ENCODE results near the gene CHPT1. TPM values are rescaled to one million over a fixed set of nuclear protein-coding genes. Genes with fewer than 3 reads are reported as not detected.

Gene CHPT1
- total and polyA plus RNA-seq, 3 experiments from 2014 or later, result 29.1 to 43.2 (median 29.2) TPM

DNA sequence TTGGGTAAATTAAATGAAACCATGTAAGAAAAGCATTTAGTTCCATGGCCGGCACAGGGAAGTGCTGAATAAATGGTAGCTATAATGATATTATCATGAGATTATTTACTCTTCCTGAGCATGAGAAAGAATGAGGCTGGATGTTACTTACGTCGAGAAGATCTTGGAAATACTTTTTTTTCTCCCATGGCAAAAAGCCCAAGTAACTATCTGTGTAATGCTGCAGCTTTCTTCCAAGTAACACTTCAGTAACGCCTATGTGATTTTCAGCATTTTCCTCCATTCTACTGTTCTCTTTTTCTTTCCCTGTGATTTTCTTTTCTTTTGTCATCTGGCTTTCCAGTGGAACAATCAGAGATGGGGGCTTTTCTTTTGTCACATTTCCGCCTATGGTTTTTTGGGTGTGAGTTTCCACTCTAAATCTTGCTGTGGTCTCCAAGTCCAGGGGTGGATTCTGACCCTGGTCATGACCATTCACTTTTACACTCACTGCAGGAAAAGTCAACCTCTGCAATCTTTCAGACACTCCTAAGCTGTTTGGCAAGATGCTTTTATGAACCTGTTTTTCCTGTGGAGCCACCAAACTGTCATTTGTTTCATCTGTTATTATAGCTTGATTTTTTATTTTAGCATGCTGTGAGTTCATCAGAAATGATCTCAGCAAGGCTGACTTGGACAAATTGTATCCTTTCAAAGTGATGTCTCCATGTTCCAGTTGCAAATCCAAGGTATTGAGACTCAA is 66.8 kb downstream of the CHPT1 start:
- H3K36me3 Mint-ChIP-seq, result peaks cover 5 to 80% (median 27%) of the 10 kb centered on the region in 3 donors
- H3K4me3 Mint-ChIP-seq, result no peak overlapping the region
- ChIA-PET CTCF (interaction anchor here (1.1 kb wide), 2 partner anchors 17 to 349 kb away, joined by 3 to 4 read pairs; no protein-coding TSS in a partner anchor), POLR2A (no interaction called here)
- no peaks in the 10 kb centered on the region for H3K27me3 Mint-ChIP-seq
- DNase-seq, result no peak
- no peaks in the 10 kb centered on the region for H3K27me3 ChIP-seq (ENCODE audit: insufficient read depth, low read length, poor library complexity, severe bottlenecking)
- H3K4me1 Mint-ChIP-seq, result peaks cover 0 to 5% (median 0%) of the 10 kb centered on the region in 3 donors
- peaks cover 14% of the 10 kb centered on the region for H3K36me3 ChIP-seq (ENCODE audit: insufficient read depth, low read length)
- no peaks in the 10 kb centered on the region for H3K9me3 ChIP-seq (ENCODE audit: low read length)
- H3K4me3 ChIP-seq (ENCODE audit: low read length), result no peak overlapping the region
- H3K4me1 ChIP-seq (ENCODE audit: insufficient read depth, low read length), result no peaks in the 10 kb centered on the region
- no peaks in the 10 kb centered on the region for H3K9me3 Mint-ChIP-seq
- peak overlapping the region in 2 of 8 donors; percentile 23 to 35 for H3K27ac Mint-ChIP-seq
- H3K27ac ChIP-seq (ENCODE audit: low read depth, low read length), result no peak overlapping the region

DNA sequence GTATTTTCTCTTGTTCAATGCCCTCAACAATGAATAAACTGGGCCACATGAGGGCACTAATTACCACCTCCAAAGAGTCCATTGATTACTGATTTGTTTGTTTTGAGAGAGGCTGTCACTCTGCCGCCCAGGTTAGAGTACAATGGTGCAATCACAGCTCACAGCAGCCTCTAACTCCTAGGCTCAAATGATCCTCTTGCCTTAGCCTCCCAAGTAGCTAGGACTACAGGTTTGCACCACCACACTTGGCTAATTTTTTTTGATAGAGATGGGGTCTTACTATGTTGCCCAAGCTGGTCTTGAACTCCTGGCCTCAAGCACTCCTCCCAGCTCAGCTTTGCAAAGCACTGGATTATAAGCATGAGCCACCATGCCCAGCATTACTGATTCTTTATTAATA is 70.1 kb downstream of the CHPT1 start:
- H3K9me3 Mint-ChIP-seq, result no peaks in the 10 kb centered on the region
- DNase-seq, result no peak
- H3K36me3 ChIP-seq (ENCODE audit: insufficient read depth, low read length), result peaks cover 13% of the 10 kb centered on the region
- ChIA-PET POLR2A (no interaction called here), CTCF (interaction anchor here (1.1 to 4.5 kb wide), 2 partner anchors 58 to 73 kb away, joined by 3 to 22 read pairs; no protein-coding TSS in a partner anchor)
- H3K27ac ChIP-seq (ENCODE audit: low read depth, low read length), result no peak overlapping the region
- H3K27me3 ChIP-seq (ENCODE audit: insufficient read depth, low read length, poor library complexity, severe bottlenecking), result no peaks in the 10 kb centered on the region
- H3K36me3 Mint-ChIP-seq, result peaks cover 5 to 88% (median 32%) of the 10 kb centered on the region in 3 donors
- no peak overlapping the region for H3K4me3 ChIP-seq (ENCODE audit: low read length)
- no peaks in the 10 kb centered on the region for H3K27me3 Mint-ChIP-seq
- peaks cover 0 to 5% (median 0%) of the 10 kb centered on the region in 3 donors for H3K4me1 Mint-ChIP-seq
- no peaks in the 10 kb centered on the region for H3K4me1 ChIP-seq (ENCODE audit: insufficient read depth, low read length)
- H3K27ac Mint-ChIP-seq, result no peak overlapping the region
- H3K4me3 Mint-ChIP-seq, result no peak overlapping the region
- no peaks in the 10 kb centered on the region for H3K9me3 ChIP-seq (ENCODE audit: low read length)

DNA sequence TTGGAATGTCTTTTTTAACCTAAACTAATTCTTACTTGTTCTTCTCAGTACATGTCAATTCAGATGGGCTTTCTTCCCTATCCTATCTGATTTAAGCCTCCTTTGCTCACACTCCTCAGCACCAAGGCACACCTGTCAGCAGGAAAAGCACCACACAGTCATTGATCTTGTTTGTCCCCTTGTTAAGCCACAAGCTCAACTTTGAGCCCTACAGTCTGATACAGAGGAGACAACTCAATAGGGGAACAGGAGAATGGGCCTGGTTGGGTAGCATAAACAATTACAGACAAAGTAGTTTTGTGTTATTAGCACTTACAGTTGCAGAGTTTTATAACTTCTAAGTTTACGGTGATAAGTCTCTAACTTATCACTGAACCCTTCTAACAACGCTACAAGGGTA is 71.3 kb downstream of the CHPT1 start:
- no peaks in the 10 kb centered on the region for H3K9me3 ChIP-seq (ENCODE audit: low read length)
- Mint-ChIP-seq H3K27me3 (no peaks in the 10 kb centered on the region), H3K4me1 (peaks cover 0 to 10% (median 1%) of the 10 kb centered on the region in 3 donors), H3K36me3 (peaks cover 0 to 87% (median 28%) of the 10 kb centered on the region in 3 donors), H3K4me3 (no peak overlapping the region), H3K9me3 (no peaks in the 10 kb centered on the region), H3K27ac (peak overlapping the region in 5 of 8 donors; percentile 24 to 89 (median 52))
- POLR2A ChIA-PET, result no interaction called here
- no peak overlapping the region for H3K27ac ChIP-seq (ENCODE audit: low read depth, low read length)
- peaks cover 13% of the 10 kb centered on the region for H3K36me3 ChIP-seq (ENCODE audit: insufficient read depth, low read length)
- CTCF ChIA-PET, result interaction anchor here (1.5 to 4.5 kb wide), 4 partner anchors 9 to 71 kb away, joined by 5 to 22 read pairs (median 7); partner anchors contain the start of gene GNPTAB
- no peaks in the 10 kb centered on the region for H3K27me3 ChIP-seq (ENCODE audit: insufficient read depth, low read length, poor library complexity, severe bottlenecking)
- DNase-seq, result no peak
- H3K4me1 ChIP-seq (ENCODE audit: insufficient read depth, low read length), result no peaks in the 10 kb centered on the region
- no peak overlapping the region for H3K4me3 ChIP-seq (ENCODE audit: low read length)

GRCh38 chr12:101769865-101770264 is 72.4 kb downstream of the CHPT1 start:
- peaks cover 0 to 7% (median 1%) of the 10 kb centered on the region in 3 donors for H3K4me1 Mint-ChIP-seq
- Histone ChIP-seq H3K9me3 (ENCODE audit: low read length) (no peaks in the 10 kb centered on the region), H3K36me3 (ENCODE audit: insufficient read depth, low read length) (peaks cover 13% of the 10 kb centered on the region), H3K4me3 (ENCODE audit: low read length) (no peak overlapping the region), H3K27me3 (ENCODE audit: insufficient read depth, low read length, poor library complexity, severe bottlenecking) (no peaks in the 10 kb centered on the region), H3K4me1 (ENCODE audit: insufficient read depth, low read length) (no peaks in the 10 kb centered on the region), H3K27ac (ENCODE audit: low read depth, low read length) (no peak overlapping the region)
- no peak overlapping the region for H3K4me3 Mint-ChIP-seq
- CTCF ChIA-PET, result interaction anchor here (1.5 to 4.5 kb wide), 4 partner anchors 10 to 70 kb away, joined by 5 to 22 read pairs (median 7); partner anchors contain the start of gene GNPTAB
- no peaks in the 10 kb centered on the region for H3K9me3 Mint-ChIP-seq
- no peak for DNase-seq
- no peaks in the 10 kb centered on the region for H3K27me3 Mint-ChIP-seq
- H3K27ac Mint-ChIP-seq, result peak overlapping the region in 3 of 8 donors; percentile 2 to 57 (median 42)
- POLR2A ChIA-PET, result no interaction called here
- H3K36me3 Mint-ChIP-seq, result peaks cover 0 to 76% (median 23%) of the 10 kb centered on the region in 3 donors

GRCh38 chr12:101772012-101772775 is 74.8 kb downstream of the CHPT1 start:
- Histone ChIP-seq H3K36me3 (ENCODE audit: insufficient read depth, low read length) (peaks cover 8% of the 10 kb centered on the region), H3K4me1 (ENCODE audit: insufficient read depth, low read length) (no peaks in the 10 kb centered on the region), H3K27me3 (ENCODE audit: insufficient read depth, low read length, poor library complexity, severe bottlenecking) (no peaks in the 10 kb centered on the region), H3K9me3 (ENCODE audit: low read length) (no peaks in the 10 kb centered on the region), H3K4me3 (ENCODE audit: low read length) (no peak overlapping the region), H3K27ac (ENCODE audit: low read depth, low read length) (no peak overlapping the region)
- no peaks in the 10 kb centered on the region for H3K9me3 Mint-ChIP-seq
- peaks cover 0 to 7% (median 1%) of the 10 kb centered on the region in 3 donors for H3K4me1 Mint-ChIP-seq
- H3K36me3 Mint-ChIP-seq, result peaks cover 0 to 68% (median 23%) of the 10 kb centered on the region in 3 donors
- CTCF ChIA-PET, result interaction anchor here (0.8 to 3.3 kb wide), 10 partner anchors 9 to 498 kb away, joined by 3 to 119 read pairs (median 6); partner anchors contain the start of genes DRAM1 and GNPTAB
- no peak overlapping the region for H3K4me3 Mint-ChIP-seq
- no peak overlapping the region for H3K27ac Mint-ChIP-seq
- DNase-seq, result no peak
- no peaks in the 10 kb centered on the region for H3K27me3 Mint-ChIP-seq
- POLR2A ChIA-PET, result interaction anchor here (0.6 kb wide), 1 partner anchor 13 kb away, joined by 3 read pairs; no protein-coding TSS in a partner anchor

DNA sequence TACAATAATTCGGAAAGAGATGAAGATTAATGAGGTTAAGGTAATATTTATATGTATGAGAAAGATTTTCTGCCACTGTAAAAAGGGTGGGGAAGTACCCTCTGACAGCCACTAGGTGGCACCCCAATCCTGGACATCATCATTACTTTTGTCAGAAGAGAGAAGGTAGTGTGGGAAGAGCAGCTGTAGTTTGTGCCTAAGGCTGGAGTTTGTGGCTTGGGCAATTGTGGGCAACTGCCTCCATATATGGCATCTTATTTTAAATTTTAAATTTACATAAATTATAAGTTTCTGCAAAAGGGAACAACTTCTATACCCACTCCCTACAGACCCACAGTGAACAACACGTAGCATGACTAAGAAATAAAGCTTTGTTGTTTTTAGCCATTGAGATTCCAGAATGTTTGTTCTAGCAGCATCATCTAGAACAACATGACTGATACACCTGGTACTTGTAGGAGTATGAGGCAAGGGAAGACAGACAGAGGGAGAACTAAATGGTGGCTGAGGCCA is 76.3 kb downstream of the CHPT1 start:
- Histone ChIP-seq H3K27me3 (ENCODE audit: insufficient read depth, low read length, poor library complexity, severe bottlenecking) (no peaks in the 10 kb centered on the region), H3K4me1 (ENCODE audit: insufficient read depth, low read length) (no peaks in the 10 kb centered on the region), H3K36me3 (ENCODE audit: insufficient read depth, low read length) (peaks cover 8% of the 10 kb centered on the region), H3K4me3 (ENCODE audit: low read length) (no peak overlapping the region), H3K27ac (ENCODE audit: low read depth, low read length) (no peak overlapping the region), H3K9me3 (ENCODE audit: low read length) (no peaks in the 10 kb centered on the region)
- peak overlapping the region in 1 of 8 donors; percentile 43 for H3K27ac Mint-ChIP-seq
- no peak overlapping the region for H3K4me3 Mint-ChIP-seq
- H3K36me3 Mint-ChIP-seq, result peaks cover 0 to 65% (median 26%) of the 10 kb centered on the region in 3 donors
- DNase-seq, result peak; percentile 43 to 75 (median 62)
- CTCF ChIA-PET, result interaction anchor here (0.7 to 3.3 kb wide), 24 partner anchors 8 to 500 kb away, joined by 3 to 119 read pairs (median 4); partner anchors contain the start of genes DRAM1 and GNPTAB
- POLR2A ChIA-PET, result interaction anchor here (0.6 kb wide), 2 partner anchors 114 to 355 kb away, joined by 3 read pairs; no protein-coding TSS in a partner anchor
- H3K9me3 Mint-ChIP-seq, result no peaks in the 10 kb centered on the region
- H3K4me1 Mint-ChIP-seq, result peaks cover 0 to 7% (median 1%) of the 10 kb centered on the region in 3 donors
- no peaks in the 10 kb centered on the region for H3K27me3 Mint-ChIP-seq

DNA sequence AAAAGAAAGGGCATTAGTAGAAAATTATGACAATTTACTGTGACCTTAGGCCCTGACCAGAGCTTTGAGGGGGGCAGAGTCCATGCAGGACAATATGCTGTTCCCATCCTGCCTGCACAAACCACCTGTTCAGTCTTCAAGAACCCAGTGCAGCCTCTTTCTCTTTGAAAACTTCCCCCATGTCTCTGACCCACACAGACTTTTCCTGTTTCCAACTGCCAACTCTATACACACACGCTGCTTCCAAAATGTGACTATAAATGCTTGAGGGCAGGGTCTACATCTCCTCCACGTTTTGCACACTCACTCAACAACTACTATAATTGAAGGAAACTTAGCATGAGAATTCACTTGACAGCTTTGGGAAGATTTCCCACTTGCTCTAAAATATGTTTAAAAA is 78.4 kb downstream of the CHPT1 start:
- CTCF ChIA-PET, result interaction anchor here (2.8 to 3.2 kb wide), 2 partner anchors 48 to 64 kb away, joined by 11 to 35 read pairs; no protein-coding TSS in a partner anchor

More for the DNA sequence above, 78.4 kb downstream of the CHPT1 start:
- Histone ChIP-seq H3K4me1 (ENCODE audit: insufficient read depth, low read length) (no peaks in the 10 kb centered on the region), H3K4me3 (ENCODE audit: low read length) (no peak overlapping the region), H3K27ac (ENCODE audit: low read depth, low read length) (no peak overlapping the region), H3K36me3 (ENCODE audit: insufficient read depth, low read length) (peaks cover 4% of the 10 kb centered on the region), H3K9me3 (ENCODE audit: low read length) (no peaks in the 10 kb centered on the region), H3K27me3 (ENCODE audit: insufficient read depth, low read length, poor library complexity, severe bottlenecking) (no peaks in the 10 kb centered on the region)
- peak overlapping the region in 3 of 8 donors; percentile 14 to 66 (median 22) for H3K27ac Mint-ChIP-seq
- no peak overlapping the region for H3K4me3 Mint-ChIP-seq
- H3K9me3 Mint-ChIP-seq, result no peaks in the 10 kb centered on the region
- peaks cover 0 to 64% (median 30%) of the 10 kb centered on the region in 3 donors for H3K36me3 Mint-ChIP-seq
- peaks cover 0 to 7% (median 1%) of the 10 kb centered on the region in 3 donors for H3K4me1 Mint-ChIP-seq
- POLR2A ChIA-PET, result no interaction called here
- no peaks in the 10 kb centered on the region for H3K27me3 Mint-ChIP-seq
- no peak for DNase-seq
